Thoracic aorta (tissue), 2 donors: ENCODE data around the gene JAKMIP1. TPM values are rescaled to one million over a fixed set of nuclear protein-coding genes. Genes with fewer than 3 reads are reported as not detected.

ENCODE experiments used
- ATAC-seq: fragments of 150-250 bp; one replicate; pipeline ENCODE4 v1.8.0; 2017; ENCODE audit warnings: low read depth; ENCODE audit not compliant: insufficient number of reproducible peaks, low FRiP score
- DNase-seq: peaks from one replicate; pipeline ENCODE4 v3.0.0-alpha.2; 2020; ENCODE audit warnings: low spot score
- H3K27ac ChIP-seq, 2 donors: fragments of 200-600 bp; sonication (generic); 1 replicate in 1 of 2; 2 replicates in 1 of 2; pipeline ENCODE4 v1.5.1; 2016; ENCODE audit warnings: mild to moderate bottlenecking in 2 of 2, moderate library complexity in 2 of 2
- H3K27me3 ChIP-seq: fragments of 200-600 bp; sonication (generic); replicated peaks from 2 replicates; pipeline ENCODE4 v1.6.0; 2016; ENCODE audit warnings: mild to moderate bottlenecking; ENCODE audit not compliant: insufficient read depth
- H3K36me3 ChIP-seq: fragments of 200-600 bp; sonication (generic); one replicate; pipeline ENCODE4 v1.5.1; 2016
- H3K4me1 ChIP-seq, 2 donors: fragments of 200-600 bp; sonication (generic); 1 replicate in 1 of 2; 2 replicates in 1 of 2; pipeline versions ENCODE4 v1.5.1 to v1.6.0; 2016; ENCODE audit warnings: low read depth in 2 of 2, mild to moderate bottlenecking in 1 of 2; ENCODE audit not compliant: control insufficient read depth in 1 of 2
- H3K4me3 ChIP-seq: fragments of 200-600 bp; sonication (generic); 2 replicates; pipeline ENCODE4 v1.5.1; 2016; ENCODE audit warnings: mild to moderate bottlenecking
- H3K9me3 ChIP-seq: fragments of 200-600 bp; sonication (generic); 2 replicates; pipeline ENCODE4 v1.5.1; 2016
- total RNA-seq, 2 donors: library from RNA; depleted of rRNA; stranded (reverse); fragments of >200 nt; gene quantifications; one replicate each; pipeline versions ENCODE4 v1.1.0 to v1.2.3, GENCODE V29; 2016
- TF ChIP-seq, protein P1 (sequence below): fragments of 200-600 bp; sonication (generic); IDR thresholded peaks from one replicate; pipeline ENCODE4 v1.5.1; 2019; ENCODE audit warnings: antibody characterized with exemption

JAKMIP1 gene
- total RNA-seq, 2 donors from 2014 or later, result 0.28 to 0.81 TPM

DNA sequence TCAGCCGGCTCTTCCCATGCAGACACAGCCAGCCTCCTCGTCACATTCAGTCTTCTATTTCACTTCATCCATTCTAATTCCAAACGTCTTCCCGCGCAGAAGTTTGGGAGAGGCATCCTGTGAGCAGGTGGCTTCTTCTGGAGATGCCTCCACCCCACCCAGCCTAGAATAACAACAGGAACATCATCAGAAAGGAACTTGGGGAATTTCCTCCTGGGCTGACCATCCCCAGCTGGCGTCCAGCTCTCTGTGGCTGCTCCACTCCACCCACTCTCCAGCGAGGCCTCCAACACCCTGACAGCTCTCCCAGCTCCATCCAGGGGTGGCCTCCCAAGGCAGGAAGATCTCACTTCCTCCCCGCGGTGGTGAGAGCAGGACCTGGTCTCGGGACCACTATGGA, 176.6 kb downstream of the JAKMIP1 start:
- Histone ChIP-seq H3K9me3 (no peaks in the 10 kb centered on the region), H3K4me1 (no peaks in the 10 kb centered on the region), H3K27ac (no peak overlapping the region), H3K36me3 (no peaks in the 10 kb centered on the region), H3K27me3 (no peaks in the 10 kb centered on the region), H3K4me3 (no peak overlapping the region)
- TF ChIP-seq, protein P1, sequence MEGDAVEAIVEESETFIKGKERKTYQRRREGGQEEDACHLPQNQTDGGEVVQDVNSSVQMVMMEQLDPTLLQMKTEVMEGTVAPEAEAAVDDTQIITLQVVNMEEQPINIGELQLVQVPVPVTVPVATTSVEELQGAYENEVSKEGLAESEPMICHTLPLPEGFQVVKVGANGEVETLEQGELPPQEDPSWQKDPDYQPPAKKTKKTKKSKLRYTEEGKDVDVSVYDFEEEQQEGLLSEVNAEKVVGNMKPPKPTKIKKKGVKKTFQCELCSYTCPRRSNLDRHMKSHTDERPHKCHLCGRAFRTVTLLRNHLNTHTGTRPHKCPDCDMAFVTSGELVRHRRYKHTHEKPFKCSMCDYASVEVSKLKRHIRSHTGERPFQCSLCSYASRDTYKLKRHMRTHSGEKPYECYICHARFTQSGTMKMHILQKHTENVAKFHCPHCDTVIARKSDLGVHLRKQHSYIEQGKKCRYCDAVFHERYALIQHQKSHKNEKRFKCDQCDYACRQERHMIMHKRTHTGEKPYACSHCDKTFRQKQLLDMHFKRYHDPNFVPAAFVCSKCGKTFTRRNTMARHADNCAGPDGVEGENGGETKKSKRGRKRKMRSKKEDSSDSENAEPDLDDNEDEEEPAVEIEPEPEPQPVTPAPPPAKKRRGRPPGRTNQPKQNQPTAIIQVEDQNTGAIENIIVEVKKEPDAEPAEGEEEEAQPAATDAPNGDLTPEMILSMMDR, result no peak
- ATAC-seq (no peak), DNase-seq (no peak)

DNA sequence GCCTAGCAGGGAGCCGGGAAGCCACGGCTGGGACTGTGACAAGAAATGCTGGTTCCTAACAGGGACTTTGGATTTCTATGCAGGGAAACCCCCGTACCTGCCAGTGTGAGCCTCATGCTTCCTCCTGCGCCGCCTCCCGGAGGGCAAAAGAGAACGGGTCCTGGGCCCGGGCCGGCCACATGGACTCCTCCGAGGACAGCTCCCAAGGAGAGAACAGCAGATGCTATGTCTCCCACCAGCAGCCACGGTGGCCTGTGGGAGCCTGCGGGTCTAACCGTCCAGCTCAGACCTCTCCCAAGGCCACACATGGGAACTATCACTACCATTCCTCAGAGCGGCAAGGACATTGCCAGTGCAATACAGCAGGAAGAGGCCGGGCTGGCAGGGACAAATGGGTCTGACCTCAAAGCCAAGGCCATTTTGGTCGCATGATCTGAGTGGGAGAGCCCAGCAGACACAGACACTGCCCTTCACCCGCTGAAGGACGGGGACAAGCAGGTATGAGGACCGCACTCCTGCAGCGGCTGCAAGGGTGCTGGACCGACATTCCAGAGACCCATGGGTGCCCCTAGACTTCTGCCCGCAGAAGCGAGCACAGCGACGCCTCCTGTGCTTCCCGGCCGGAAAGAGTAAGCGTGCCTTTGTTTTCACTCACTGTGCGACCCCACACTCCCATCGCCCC, 177.6 kb downstream of the JAKMIP1 start:
- H3K9me3 ChIP-seq, result no peaks in the 10 kb centered on the region
- TF ChIP-seq, protein P1, result no peak
- DNase-seq, result no peak
- no peaks in the 10 kb centered on the region for H3K36me3 ChIP-seq
- no peak overlapping the region for H3K4me3 ChIP-seq
- no peak overlapping the region for H3K27ac ChIP-seq
- H3K4me1 ChIP-seq, result no peaks in the 10 kb centered on the region
- no peak for ATAC-seq
- no peaks in the 10 kb centered on the region for H3K27me3 ChIP-seq

DNA sequence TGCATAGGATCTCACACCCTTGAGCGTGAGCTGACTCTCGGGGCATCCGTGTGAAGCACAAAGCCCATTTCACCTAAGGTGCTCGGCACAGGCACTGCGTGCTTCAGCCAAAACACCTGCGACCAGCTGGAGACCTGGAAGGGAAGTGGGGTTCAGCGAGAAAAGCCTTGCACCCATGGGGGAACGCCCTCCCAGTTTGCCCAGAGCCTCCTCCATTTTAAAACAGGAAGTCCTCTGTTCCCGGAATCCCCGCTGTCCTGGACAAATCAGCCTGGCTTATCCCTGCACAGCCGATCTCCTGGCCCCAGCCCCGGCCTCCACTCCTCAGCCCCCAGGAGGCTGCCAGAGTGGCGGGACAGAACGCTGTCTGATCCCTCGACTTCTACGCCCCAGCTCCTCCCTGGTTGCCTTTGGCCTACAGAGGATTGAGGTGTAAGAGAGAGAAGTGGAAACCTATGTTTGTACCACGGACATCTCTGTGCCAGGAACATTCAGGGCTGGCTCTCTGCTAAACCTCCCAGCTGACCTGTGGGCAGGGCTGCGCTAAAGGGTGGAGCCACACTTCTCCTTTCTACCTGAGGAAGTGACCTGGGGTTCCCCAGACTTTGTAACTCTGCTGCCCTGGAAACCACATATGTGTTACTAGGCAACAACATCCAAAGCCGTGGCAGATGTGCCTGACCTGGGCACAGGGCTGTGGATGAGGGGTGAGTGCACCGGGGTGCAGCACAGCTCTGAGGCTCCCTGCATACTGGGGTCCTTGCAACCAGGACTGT, 178.3 kb downstream of the JAKMIP1 start:
- no peaks in the 10 kb centered on the region for H3K36me3 ChIP-seq
- TF ChIP-seq, protein P1, result no peak
- no peaks in the 10 kb centered on the region for H3K4me1 ChIP-seq
- no peak overlapping the region for H3K27ac ChIP-seq
- H3K4me3 ChIP-seq, result no peak overlapping the region
- no peaks in the 10 kb centered on the region for H3K27me3 ChIP-seq
- DNase-seq (no peak), ATAC-seq (no peak)
- H3K9me3 ChIP-seq, result no peaks in the 10 kb centered on the region

DNA sequence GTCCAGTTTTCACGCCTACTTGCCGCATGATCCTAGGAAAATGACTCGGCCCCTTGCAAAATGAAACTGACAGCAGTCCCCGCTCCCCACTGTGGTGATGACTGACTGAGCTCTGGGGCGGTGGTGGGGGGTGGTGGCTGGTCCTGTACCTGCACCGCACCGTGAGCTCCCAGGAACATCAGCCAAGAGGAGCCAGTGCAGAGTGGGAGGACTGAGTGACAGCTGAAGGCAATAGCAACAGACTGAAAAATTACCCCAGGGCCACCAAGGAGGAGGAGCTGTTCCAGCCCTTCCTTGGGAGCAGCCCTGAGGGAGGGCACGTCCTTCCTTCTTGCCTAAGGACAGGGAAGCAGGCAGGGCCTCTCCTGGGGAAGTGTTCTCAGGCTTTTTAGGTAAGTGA, 179.7 kb downstream of the JAKMIP1 start:
- Histone ChIP-seq H3K4me1 (no peaks in the 10 kb centered on the region), H3K4me3 (no peak overlapping the region)
- TF ChIP-seq, protein P1, result no peak

More for the DNA sequence above, 179.7 kb downstream of the JAKMIP1 start:
- ATAC-seq (no peak), DNase-seq (no peak)
- Histone ChIP-seq H3K9me3 (no peaks in the 10 kb centered on the region), H3K36me3 (no peaks in the 10 kb centered on the region), H3K27ac (no peak overlapping the region), H3K27me3 (no peaks in the 10 kb centered on the region)
